Measurements from ENCODE around the gene TRPM6.

Gene TRPM6, protein sequence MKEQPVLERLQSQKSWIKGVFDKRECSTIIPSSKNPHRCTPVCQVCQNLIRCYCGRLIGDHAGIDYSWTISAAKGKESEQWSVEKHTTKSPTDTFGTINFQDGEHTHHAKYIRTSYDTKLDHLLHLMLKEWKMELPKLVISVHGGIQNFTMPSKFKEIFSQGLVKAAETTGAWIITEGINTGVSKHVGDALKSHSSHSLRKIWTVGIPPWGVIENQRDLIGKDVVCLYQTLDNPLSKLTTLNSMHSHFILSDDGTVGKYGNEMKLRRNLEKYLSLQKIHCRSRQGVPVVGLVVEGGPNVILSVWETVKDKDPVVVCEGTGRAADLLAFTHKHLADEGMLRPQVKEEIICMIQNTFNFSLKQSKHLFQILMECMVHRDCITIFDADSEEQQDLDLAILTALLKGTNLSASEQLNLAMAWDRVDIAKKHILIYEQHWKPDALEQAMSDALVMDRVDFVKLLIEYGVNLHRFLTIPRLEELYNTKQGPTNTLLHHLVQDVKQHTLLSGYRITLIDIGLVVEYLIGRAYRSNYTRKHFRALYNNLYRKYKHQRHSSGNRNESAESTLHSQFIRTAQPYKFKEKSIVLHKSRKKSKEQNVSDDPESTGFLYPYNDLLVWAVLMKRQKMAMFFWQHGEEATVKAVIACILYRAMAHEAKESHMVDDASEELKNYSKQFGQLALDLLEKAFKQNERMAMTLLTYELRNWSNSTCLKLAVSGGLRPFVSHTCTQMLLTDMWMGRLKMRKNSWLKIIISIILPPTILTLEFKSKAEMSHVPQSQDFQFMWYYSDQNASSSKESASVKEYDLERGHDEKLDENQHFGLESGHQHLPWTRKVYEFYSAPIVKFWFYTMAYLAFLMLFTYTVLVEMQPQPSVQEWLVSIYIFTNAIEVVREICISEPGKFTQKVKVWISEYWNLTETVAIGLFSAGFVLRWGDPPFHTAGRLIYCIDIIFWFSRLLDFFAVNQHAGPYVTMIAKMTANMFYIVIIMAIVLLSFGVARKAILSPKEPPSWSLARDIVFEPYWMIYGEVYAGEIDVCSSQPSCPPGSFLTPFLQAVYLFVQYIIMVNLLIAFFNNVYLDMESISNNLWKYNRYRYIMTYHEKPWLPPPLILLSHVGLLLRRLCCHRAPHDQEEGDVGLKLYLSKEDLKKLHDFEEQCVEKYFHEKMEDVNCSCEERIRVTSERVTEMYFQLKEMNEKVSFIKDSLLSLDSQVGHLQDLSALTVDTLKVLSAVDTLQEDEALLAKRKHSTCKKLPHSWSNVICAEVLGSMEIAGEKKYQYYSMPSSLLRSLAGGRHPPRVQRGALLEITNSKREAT (N-terminal part only)

DNA sequence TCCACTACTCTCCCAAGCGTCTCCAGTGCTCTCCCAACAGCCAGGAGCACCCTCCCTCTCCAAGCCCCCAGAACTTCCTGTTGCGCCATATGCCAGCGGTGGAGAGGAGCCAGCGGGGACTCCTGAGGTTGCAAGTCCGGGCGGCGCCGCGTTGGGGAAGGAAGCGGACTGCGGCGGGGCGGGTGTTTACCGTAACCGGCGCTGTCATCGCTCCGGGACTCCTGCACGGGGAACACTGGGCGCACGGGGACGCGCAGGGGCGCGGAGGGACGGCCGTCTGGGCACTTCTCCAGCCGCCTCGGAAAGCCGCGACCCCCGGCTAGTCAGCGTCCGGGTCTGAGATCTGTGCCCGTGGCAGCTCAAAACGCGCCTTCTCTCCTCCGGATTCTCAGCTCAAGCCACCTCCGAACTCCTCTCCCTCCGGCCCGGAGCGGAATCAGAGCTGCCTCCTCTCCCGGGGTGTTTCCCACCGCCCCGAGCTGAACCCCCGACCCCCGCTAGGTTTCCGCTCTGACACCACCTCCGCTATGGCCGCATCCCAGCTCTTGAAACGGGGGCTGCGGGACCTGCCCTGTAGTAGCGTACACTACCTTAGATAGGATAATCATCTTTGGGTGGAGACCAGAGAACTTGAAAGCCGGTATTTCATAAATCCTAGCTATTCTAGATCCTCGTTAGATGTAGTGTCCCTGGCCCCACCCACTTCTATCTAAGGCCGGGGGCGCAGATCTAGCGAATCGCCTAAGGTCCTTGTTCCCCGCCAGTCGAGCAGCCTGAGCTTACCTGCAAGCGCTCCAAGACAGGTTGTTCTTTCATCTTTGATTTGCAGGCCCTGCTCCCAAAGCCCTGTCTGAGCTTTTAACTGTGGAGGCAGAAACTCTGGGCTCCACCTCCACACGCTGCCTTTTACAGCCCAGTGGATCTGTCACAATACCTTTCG lies at the start of gene TRPM6:
Gene TRPM6, minus strand, starts transcription at position 881 of the 940 bp plus-strand sequence. Its CDS starts 65 bp downstream, at position 816.
- TF ChIP-seq, protein P1, sequence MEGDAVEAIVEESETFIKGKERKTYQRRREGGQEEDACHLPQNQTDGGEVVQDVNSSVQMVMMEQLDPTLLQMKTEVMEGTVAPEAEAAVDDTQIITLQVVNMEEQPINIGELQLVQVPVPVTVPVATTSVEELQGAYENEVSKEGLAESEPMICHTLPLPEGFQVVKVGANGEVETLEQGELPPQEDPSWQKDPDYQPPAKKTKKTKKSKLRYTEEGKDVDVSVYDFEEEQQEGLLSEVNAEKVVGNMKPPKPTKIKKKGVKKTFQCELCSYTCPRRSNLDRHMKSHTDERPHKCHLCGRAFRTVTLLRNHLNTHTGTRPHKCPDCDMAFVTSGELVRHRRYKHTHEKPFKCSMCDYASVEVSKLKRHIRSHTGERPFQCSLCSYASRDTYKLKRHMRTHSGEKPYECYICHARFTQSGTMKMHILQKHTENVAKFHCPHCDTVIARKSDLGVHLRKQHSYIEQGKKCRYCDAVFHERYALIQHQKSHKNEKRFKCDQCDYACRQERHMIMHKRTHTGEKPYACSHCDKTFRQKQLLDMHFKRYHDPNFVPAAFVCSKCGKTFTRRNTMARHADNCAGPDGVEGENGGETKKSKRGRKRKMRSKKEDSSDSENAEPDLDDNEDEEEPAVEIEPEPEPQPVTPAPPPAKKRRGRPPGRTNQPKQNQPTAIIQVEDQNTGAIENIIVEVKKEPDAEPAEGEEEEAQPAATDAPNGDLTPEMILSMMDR (IDR thresholded peaks at IDR 0.05; ENCODE audit: low read depth, low read length) = no peak
- H3K4me3 ChIP-seq (ENCODE audit: low read depth, low read length) = peak within 1 kb of the TSS; percentile 63

DNA sequence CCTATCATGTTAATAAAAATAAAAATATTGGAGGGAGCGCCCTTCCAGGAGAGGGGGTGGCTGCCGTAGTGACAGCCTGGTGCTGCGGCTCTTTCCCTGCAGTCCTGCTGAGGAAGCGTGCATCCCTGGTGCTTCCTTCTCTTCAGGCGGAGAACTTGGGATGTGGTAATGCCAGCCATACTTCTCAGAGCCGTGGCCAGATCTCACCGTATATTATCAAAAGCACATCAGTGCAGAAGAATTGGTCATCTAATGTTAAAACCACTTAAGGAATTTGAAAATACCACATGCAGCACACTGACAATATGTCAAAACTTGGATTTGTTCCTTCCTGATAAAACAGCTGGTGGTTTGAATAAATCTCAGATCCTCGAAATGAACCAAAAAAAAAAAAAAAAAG lies 47.3 kb upstream of the TRPM6 start:
- TF ChIP-seq, protein P1 (IDR thresholded peaks at IDR 0.05; ENCODE audit: low read depth, low read length) = no peak
- no peak overlapping the region for H3K4me3 ChIP-seq (ENCODE audit: low read depth, low read length)

DNA sequence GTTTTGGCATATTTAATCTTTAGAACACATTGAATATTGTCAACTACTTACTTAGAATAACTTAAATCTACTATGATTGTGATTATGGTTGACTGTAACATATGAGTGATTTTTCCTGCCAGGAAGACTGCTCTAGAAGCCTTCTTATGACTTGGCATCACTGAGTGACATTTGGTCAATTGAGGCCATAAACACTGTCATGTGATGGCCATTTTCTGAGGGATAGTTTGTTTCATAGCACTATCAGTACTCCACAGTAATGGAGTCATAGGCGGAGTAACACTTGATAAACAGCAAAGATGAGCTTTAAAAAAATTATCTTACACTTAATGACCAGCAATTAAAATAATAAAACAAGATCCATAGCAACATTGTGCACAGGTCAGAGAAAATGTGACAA lies 34.0 kb upstream of the TRPM6 start:
- no peak overlapping the region for H3K4me3 ChIP-seq (ENCODE audit: low read depth, low read length)
- TF ChIP-seq, protein P1 (IDR thresholded peaks at IDR 0.05; ENCODE audit: low read depth, low read length) = no peak

DNA sequence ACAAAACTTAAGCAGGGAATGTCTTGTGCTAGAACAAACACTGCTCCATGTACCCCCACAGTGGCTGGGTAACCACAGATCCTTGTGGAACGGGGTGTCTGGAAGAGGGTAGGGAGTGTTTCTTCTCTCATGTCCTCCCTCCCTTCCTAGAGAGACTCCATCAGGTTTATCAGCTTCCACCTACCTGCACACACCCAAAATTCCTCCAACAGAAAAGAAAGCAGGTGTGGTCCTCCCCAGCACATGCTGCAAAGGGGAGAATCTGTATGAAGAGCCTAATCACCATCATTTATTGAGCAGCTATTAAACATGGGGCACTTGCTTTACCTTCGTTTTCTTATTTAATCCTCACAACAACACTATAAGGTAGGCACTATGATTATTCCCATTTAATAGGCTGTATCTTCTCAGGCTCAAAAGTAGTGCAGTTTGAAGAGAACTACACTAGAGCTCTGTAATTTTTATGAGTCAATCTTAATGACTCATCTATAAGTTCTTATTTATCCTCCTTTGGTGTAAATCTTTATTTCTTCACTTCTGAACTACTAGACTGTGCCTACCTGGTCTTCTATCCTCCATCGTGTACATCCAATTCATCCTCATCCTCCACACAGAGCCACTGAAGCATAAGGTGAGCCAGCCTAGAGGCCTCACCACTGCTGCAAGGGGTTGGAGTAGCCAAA lies 33.4 kb upstream of the TRPM6 start:
- TF ChIP-seq, protein P1 (IDR thresholded peaks at IDR 0.05; ENCODE audit: low read depth, low read length) = no peak
- no peak overlapping the region for H3K4me3 ChIP-seq (ENCODE audit: low read depth, low read length)

DNA sequence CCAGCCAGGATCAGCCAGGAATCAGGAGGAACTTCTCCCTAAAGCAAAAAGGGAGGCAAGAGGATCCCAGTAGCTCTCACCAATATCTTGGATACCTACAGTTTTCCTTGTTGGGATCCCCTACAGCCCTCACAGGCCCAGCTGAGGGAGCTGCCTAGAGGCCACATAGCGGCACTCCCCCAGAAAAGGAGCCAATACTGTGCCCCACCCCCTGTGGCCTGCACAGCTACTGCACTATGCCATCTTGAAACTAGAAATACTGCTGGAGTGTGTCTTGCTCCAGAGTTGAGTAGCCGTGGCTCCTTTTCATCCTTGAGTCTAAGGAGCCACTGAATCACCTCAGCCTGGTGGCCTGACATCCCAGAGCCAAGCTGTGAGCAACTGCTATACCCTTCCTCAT lies 22.3 kb upstream of the TRPM6 start:
- H3K4me3 ChIP-seq (ENCODE audit: low read depth, low read length) = no peak overlapping the region
- TF ChIP-seq, protein P1 (IDR thresholded peaks at IDR 0.05; ENCODE audit: low read depth, low read length) = no peak

DNA sequence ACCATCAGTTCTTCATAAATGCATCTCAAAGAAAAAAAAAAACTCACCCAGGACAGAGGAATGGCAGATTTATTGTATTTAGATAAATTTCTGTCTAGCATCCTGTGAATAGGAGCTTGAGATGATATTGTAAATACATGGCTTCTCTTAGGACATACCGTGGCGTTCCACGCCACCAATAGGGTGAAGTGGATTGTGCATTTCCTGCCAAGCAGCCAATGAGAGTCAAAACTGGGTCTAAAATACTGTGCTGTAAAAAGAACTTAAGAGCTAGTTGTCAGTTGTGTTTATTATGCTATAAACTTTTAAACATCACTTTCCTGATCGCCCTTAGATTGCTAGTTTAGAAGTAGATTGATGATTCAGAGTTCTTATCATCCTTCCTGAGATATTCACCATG lies 20.9 kb upstream of the TRPM6 start:
- TF ChIP-seq, protein P1 (IDR thresholded peaks at IDR 0.05; ENCODE audit: low read depth, low read length) = no peak
- no peak overlapping the region for H3K4me3 ChIP-seq (ENCODE audit: low read depth, low read length)
